Transverse colon (tissue), 4 donors: ENCODE results near the gene C20orf173.

ENCODE experiments used
- CTCF ChIP-seq, 5 experiments: fragments of 200-600 bp in 3 of 5; fragments of 450-650 bp in 2 of 5; sonication (generic) in 3 of 5; IDR thresholded peaks; 1 replicate in 2 of 5; 2 replicates in 3 of 5; pipeline ENCODE4 v1.5.1; 2016 to 2017; ENCODE audit warnings: antibody characterized with exemption in 5 of 5, inconsistent platforms in 3 of 5, mild to moderate bottlenecking in 2 of 5, moderate library complexity in 1 of 5
- EP300 ChIP-seq: sonication (generic); formaldehyde crosslinking; IDR thresholded peaks from one replicate; pipeline ENCODE4 v1.6.1; 2017; ENCODE audit warnings: antibody characterized with exemption, low read depth
- POLR2A ChIP-seq: fragments of 450-650 bp; IDR thresholded peaks from one replicate; pipeline ENCODE4 v1.6.1; 2016; ENCODE audit warnings: antibody characterized with exemption, mild to moderate bottlenecking, moderate library complexity
- POLR2AphosphoS5 ChIP-seq, 3 donors: sonication (generic); formaldehyde crosslinking; IDR thresholded peaks; one replicate each; pipeline ENCODE4 v1.6.1; 2016; ENCODE audit warnings: antibody characterized with exemption in 3 of 3

GRCh38 chr20:35499271-35499670 is 30.2 kb downstream of the C20orf173 start:
- TF ChIP-seq CTCF (IDR thresholded peaks at IDR 0.05) (no peak), POLR2A (no peak), POLR2AphosphoS5 (IDR thresholded peaks at IDR 0.05) (no peak), EP300 (no peak)
